ENCODE measurements around the gene ANK2.

Gene ANK2

GRCh38 chr4:113049421-113050370 is at the start of gene ANK2:
ANK2 (plus strand) TSS chr4:113049653; CDS start chr4:113049729, 76 bp downstream.
- DNase-seq (ENCODE audit: low spot score): no peak
- Histone ChIP-seq H3K4me3 (peak within 1 kb of the TSS; percentile 47), H3K27ac (no peak within 1 kb of the TSS)
- TF ChIP-seq, protein P1, sequence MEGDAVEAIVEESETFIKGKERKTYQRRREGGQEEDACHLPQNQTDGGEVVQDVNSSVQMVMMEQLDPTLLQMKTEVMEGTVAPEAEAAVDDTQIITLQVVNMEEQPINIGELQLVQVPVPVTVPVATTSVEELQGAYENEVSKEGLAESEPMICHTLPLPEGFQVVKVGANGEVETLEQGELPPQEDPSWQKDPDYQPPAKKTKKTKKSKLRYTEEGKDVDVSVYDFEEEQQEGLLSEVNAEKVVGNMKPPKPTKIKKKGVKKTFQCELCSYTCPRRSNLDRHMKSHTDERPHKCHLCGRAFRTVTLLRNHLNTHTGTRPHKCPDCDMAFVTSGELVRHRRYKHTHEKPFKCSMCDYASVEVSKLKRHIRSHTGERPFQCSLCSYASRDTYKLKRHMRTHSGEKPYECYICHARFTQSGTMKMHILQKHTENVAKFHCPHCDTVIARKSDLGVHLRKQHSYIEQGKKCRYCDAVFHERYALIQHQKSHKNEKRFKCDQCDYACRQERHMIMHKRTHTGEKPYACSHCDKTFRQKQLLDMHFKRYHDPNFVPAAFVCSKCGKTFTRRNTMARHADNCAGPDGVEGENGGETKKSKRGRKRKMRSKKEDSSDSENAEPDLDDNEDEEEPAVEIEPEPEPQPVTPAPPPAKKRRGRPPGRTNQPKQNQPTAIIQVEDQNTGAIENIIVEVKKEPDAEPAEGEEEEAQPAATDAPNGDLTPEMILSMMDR (IDR thresholded peaks at IDR 0.05): no peak

DNA sequence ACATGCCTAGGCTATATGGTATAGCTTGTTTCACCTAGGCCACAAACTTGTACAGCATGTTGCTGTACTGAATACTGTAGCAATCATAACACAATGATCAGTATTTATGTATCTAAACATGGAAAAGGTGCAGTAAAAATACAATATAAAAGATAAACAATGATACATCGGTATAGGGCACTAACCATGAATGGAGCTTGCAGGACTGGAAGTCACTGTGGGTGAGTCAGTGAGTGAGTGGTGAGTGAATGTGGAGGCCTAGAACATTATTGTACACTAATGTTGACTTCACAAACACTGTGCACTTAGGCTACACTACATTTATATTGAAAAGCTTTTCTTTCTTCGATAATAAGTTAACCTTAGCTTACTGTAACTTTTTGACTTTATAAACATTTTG is 45.6 kb upstream of the ANK2 start:
- no peak overlapping the region for H3K27ac ChIP-seq
- no peak for DNase-seq (ENCODE audit: low spot score)
- TF ChIP-seq, protein P1 (IDR thresholded peaks at IDR 0.05): no peak
- H3K4me3 ChIP-seq: no peak overlapping the region

- TF ChIP-seq, protein P1 (IDR thresholded peaks at IDR 0.05): no peak
- Histone ChIP-seq H3K4me3 (no peak overlapping the region), H3K27ac (no peak overlapping the region)
- DNase-seq (ENCODE audit: low spot score): no peak
These were observed 44.8 kb upstream of the ANK2 start for GRCh38 chr4:113004655-113005054.

GRCh38 chr4:113006632-113007031 is 42.8 kb upstream of the ANK2 start:
- DNase-seq (ENCODE audit: low spot score): no peak
- no peak overlapping the region for H3K27ac ChIP-seq
- TF ChIP-seq, protein P1 (IDR thresholded peaks at IDR 0.05): no peak
- H3K4me3 ChIP-seq: no peak overlapping the region

DNA sequence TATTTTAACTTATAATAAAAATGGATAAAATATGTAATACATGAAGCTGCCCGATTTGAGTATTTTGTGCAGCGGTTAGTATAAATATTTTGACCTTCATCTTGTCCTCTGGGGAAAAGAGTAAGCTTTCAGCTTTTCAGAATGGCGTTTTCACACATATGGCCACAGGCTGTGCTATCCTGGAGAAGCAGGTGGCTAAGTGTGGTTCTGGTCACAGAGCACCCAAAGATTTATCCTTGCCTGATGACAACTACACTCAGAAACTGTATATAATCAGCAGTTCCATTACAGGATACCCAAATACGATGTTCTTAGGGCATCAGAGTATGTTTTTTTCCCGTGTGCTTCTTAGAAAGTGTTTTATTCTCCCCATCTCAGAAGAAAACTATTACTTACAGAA is 42.3 kb upstream of the ANK2 start:
- TF ChIP-seq, protein P1 (IDR thresholded peaks at IDR 0.05): no peak
- Histone ChIP-seq H3K4me3 (no peak overlapping the region), H3K27ac (no peak overlapping the region)
- no peak for DNase-seq (ENCODE audit: low spot score)

DNA sequence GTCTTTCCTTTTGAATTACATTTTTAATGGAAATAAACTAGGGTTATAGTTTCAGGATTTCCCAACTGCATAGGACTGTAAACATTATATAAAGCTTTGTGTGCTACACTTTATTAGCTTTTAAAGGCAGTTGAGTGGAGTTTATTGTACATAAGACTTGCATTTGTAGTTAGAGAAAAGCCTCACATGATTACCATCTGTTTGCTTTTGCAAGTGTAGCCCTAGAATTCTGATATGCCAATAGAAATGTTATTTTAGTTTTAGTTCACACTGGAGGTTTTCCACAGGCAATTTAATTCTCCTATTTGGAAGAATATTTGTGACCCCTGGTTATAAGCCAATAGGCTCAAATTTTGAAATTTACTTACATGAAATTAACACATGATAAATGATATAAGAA is 41.3 kb upstream of the ANK2 start:
- Histone ChIP-seq H3K27ac (no peak overlapping the region), H3K4me3 (no peak overlapping the region)
- TF ChIP-seq, protein P1 (IDR thresholded peaks at IDR 0.05): no peak
- DNase-seq (ENCODE audit: low spot score): no peak

GRCh38 chr4:113008716-113009115 is 40.7 kb upstream of the ANK2 start:
- TF ChIP-seq, protein P1 (IDR thresholded peaks at IDR 0.05): no peak
- Histone ChIP-seq H3K4me3 (no peak overlapping the region), H3K27ac (no peak overlapping the region)
- DNase-seq (ENCODE audit: low spot score): no peak

Data from coronary artery (tissue), 2 donors.